HL-60 (cell line): ENCODE measurements around the gene ELP4.
"Not testable (repeated sequence)": the region's sequence is repeated elsewhere in the genome, so short reads cannot be mapped to it uniquely, and the experiment has no call there.

Experiments used
- DNase-seq, 2 experiments: peaks; one replicate each; pipeline ENCODE4 v3.0.0-alpha.2; 2010 to 2020; ENCODE audit warnings: low read depth in 1 of 2, low spot score in 1 of 2
- H3K27ac ChIP-seq: fragments of 250-450 bp; sonication (Bioruptor Pico); replicated peaks from 2 replicates; pipeline ENCODE4 v1.5.1; 2020; ENCODE audit warnings: mild to moderate bottlenecking, moderate library complexity
- H3K27me3 ChIP-seq: fragments of 250-450 bp; sonication (Bioruptor Pico); 2 replicates; pipeline ENCODE4 v1.5.1; 2021; ENCODE audit warnings: mild to moderate bottlenecking, moderate library complexity; ENCODE audit not compliant: insufficient read depth, poor library complexity, severe bottlenecking
- H3K4me3 ChIP-seq: replicated peaks from 2 replicates; pipeline ENCODE4 v1.5.1; 2011; ENCODE audit warnings: mild to moderate bottlenecking, control low read depth, low read length; ENCODE audit not compliant: insufficient read depth
- CTCF ChIP-seq: IDR thresholded peaks from one replicate; pipeline ENCODE4 v1.5.1; 2011; ENCODE audit warnings: low read length, control low read depth, inconsistent platforms; ENCODE audit not compliant: insufficient read depth
- GABPA ChIP-seq: IDR thresholded peaks from 2 replicates; pipeline ENCODE4 v1.6.1; 2012; ENCODE audit warnings: low read depth
- POLR2AphosphoS5 ChIP-seq: IDR thresholded peaks from 2 replicates; pipeline ENCODE4 v1.6.1; 2012; ENCODE audit warnings: low read depth
- REST ChIP-seq: IDR thresholded peaks from 2 replicates; pipeline ENCODE4 v1.6.1; 2012; ENCODE audit warnings: low read depth; ENCODE audit not compliant: insufficient replicate concordance
- SPI1 ChIP-seq: IDR thresholded peaks from 2 replicates; pipeline ENCODE4 v1.6.1; 2012; ENCODE audit warnings: low read depth, mild to moderate bottlenecking, borderline replicate concordance

ELP4 gene

GRCh38 chr11:31690041-31690440 lies 180.5 kb downstream of the ELP4 start:
- no peak overlapping the region for H3K27ac ChIP-seq
- no peak for DNase-seq
- no peaks in the 10 kb centered on the region for H3K27me3 ChIP-seq
- TF ChIP-seq CTCF = no peak
- TF ChIP-seq POLR2AphosphoS5 = no peak
- TF ChIP-seq SPI1 = no peak
- no peak for TF ChIP-seq GABPA
- TF ChIP-seq REST = no peak
- no peak overlapping the region for H3K4me3 ChIP-seq

- H3K27ac ChIP-seq = no peak overlapping the region
- no peak for DNase-seq
- TF ChIP-seq POLR2AphosphoS5 (no peak), SPI1 (no peak), CTCF (no peak), GABPA (no peak), REST (no peak)
- no peak overlapping the region for H3K4me3 ChIP-seq
- no peaks in the 10 kb centered on the region for H3K27me3 ChIP-seq
Observed at GRCh38 chr11:31690516-31690915, 180.9 kb downstream of the ELP4 start.

- Histone ChIP-seq H3K27me3 (no peaks in the 10 kb centered on the region), H3K27ac (no peak overlapping the region), H3K4me3 (no peak overlapping the region)
- no peak for DNase-seq
- TF ChIP-seq SPI1 (no peak), CTCF (no peak), POLR2AphosphoS5 (no peak), REST (no peak), GABPA (no peak)
Observed at GRCh38 chr11:31692466-31692865, 182.9 kb downstream of the ELP4 start.

- H3K27me3 ChIP-seq, DNase-seq, H3K4me3 ChIP-seq, H3K27ac ChIP-seq: not testable (repeated sequence)
Observed at GRCh38 chr11:31697049-31697448, 187.5 kb downstream of the ELP4 start.
